Chondrocyte (in vitro differentiated cells): ENCODE results near the gene C20orf202. TPM values are rescaled to one million over a fixed set of nuclear protein-coding genes. Genes with fewer than 3 reads are reported as not detected.
A peak's percentile ranks its signal among the peaks of the same experiment; 100 is the strongest.

Source experiments
- DNase-seq: peaks from one replicate; pipeline ENCODE4 v3.0.0; 2021; ENCODE audit warnings: mixed read lengths, low spot score
- H3K27ac Mint-ChIP-seq: one replicate; pipeline ENCODE4 v1.8.0; 2021; ENCODE audit warnings: mild to moderate bottlenecking, moderate library complexity, mixed read lengths; ENCODE audit not compliant: unreplicated experiment
- H3K27me3 Mint-ChIP-seq: 2 replicates; pipeline ENCODE4 v1.8.0; 2021; ENCODE audit warnings: low read depth, mixed read lengths
- H3K36me3 Mint-ChIP-seq: 2 replicates; pipeline ENCODE4 v1.8.0; 2021; ENCODE audit warnings: low read depth, mixed read lengths
- H3K4me1 Mint-ChIP-seq: 2 replicates; pipeline ENCODE4 v1.8.0; 2021; ENCODE audit warnings: low read depth, mild to moderate bottlenecking, mixed read lengths
- H3K4me3 Mint-ChIP-seq: one replicate; pipeline ENCODE4 v1.8.0; 2021; ENCODE audit warnings: mild to moderate bottlenecking, moderate library complexity, mixed read lengths; ENCODE audit not compliant: unreplicated experiment
- H3K9me3 Mint-ChIP-seq: 2 replicates; pipeline ENCODE4 v1.8.0; 2021; ENCODE audit warnings: low read depth, mixed read lengths
- CTCF ChIP-seq: fragments of 200-600 bp; sonication (generic); IDR thresholded peaks from 2 replicates; pipeline ENCODE4 v1.5.0; 2021; ENCODE audit warnings: antibody characterized with exemption, mild to moderate bottlenecking, moderate library complexity
- total RNA-seq: library from RNA; stranded (reverse); gene quantifications from 3 replicates; pipeline ENCODE4 v1.2.1, GENCODE V29; 2021

Gene C20orf202
- total RNA-seq, 1 donor from 2014 or later: not detected

DNA sequence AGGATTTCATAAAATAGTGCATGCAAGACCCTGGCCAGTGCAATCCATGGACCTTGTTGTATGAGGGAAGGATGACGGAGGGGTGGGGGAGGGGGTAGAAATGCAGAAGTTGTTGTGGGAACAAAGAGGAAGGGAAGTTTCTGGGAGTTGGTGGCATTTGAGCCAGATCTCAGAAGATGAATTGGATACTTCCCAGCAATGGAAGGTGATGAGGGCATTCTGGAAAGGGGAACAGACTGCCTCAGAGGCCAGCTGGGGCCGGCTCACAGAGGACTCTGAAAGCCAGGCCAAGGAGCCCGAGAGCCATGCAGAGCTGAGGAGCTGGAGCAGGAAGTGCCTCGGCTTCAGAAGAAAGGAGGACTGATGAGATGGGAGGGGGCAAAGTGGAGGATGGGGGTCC, 21.1 kb upstream of the C20orf202 start:
- TF ChIP-seq CTCF: no peak
- Mint-ChIP-seq H3K4me3 (no peak overlapping the region), H3K27ac (no peak overlapping the region), H3K36me3 (peaks cover 2% of the 10 kb centered on the region), H3K4me1 (peaks cover 10% of the 10 kb centered on the region), H3K27me3 (peaks cover 26% of the 10 kb centered on the region), H3K9me3 (no peaks in the 10 kb centered on the region)
- no peak for DNase-seq

GRCh38 chr20:1183153-1183552, 20.1 kb upstream of the C20orf202 start:
- peaks cover 26% of the 10 kb centered on the region for H3K27me3 Mint-ChIP-seq
- no peak overlapping the region for H3K27ac Mint-ChIP-seq
- TF ChIP-seq CTCF: no peak
- H3K36me3 Mint-ChIP-seq: peaks cover 2% of the 10 kb centered on the region
- no peaks in the 10 kb centered on the region for H3K9me3 Mint-ChIP-seq
- H3K4me1 Mint-ChIP-seq: peaks cover 10% of the 10 kb centered on the region
- no peak overlapping the region for H3K4me3 Mint-ChIP-seq
- DNase-seq: no peak

DNA sequence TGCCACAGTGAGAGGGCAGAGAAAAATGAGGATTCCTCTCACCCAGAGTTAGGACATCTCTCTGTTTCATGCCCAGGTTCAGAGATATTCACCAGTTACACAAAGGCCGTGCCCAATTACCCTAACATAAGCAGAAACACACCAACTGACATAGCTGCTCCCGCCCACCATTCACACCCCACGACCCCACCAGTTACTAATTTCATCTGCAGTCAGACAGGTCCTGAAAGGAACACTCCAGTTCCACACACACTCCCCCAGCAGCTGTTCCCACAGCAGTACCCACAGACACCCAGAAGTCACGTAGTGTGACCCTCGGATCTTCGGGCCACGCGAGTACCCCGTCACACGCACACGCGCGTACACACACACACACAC, 19.0 kb upstream of the C20orf202 start:
- DNase-seq: no peak
- Mint-ChIP-seq H3K4me1 (peaks cover 10% of the 10 kb centered on the region), H3K36me3 (peaks cover 2% of the 10 kb centered on the region), H3K27ac (no peak overlapping the region), H3K27me3 (peaks cover 30% of the 10 kb centered on the region), H3K9me3 (no peaks in the 10 kb centered on the region), H3K4me3 (peak overlapping the region; percentile 68)
- no peak for TF ChIP-seq CTCF

DNA sequence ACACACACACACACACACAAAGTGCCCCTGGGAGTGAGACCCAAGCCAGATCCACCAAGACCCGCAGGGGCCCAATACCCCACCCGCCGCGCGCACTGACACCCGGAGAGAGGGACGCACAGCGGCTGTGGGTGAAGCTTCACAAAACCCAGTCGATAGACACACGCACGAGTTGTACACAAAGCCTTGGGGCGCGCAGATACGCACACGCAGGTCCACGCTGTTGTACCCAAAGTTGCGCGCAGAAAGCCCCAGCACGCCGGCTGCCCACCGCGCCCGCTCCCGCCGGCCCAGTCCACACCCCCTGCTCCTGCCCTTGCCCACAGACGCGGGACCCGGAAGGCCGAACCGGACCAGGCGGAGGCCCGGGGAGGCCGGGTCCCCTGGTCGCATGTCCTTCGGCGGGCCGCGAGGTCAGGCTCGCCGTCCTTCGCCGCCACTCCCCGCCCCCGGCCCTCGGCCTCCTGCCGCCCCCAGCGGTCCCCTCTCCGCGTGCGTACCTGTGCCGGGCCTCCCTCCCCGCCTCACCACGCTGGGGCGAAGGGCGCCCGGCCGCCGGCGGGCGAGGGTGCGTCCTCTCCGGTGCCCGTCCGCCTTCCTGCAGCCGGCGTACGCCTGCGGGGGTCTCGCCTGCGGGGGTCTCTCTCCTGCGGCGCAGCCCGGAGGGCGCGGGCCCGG, 18.5 kb upstream of the C20orf202 start, which contains the start of gene TMEM74B:
Gene TMEM74B, minus strand, starts transcription at position 344 of the 678 bp plus-strand sequence. CDS start 1,180 bp downstream, outside the sequence.
- Mint-ChIP-seq H3K4me1 (peaks cover 10% of the 10 kb centered on the region), H3K36me3 (peaks cover 2% of the 10 kb centered on the region), H3K27ac (no peak within 1 kb of the TSS), H3K9me3 (no peaks in the 10 kb centered on the region), H3K4me3 (peak within 1 kb of the TSS; percentile 68), H3K27me3 (peaks cover 36% of the 10 kb centered on the region)
- DNase-seq: no peak
- no peak for TF ChIP-seq CTCF

- TF ChIP-seq CTCF: no peak
- no peak for DNase-seq
- H3K4me1 Mint-ChIP-seq: peaks cover 10% of the 10 kb centered on the region
- H3K36me3 Mint-ChIP-seq: peaks cover 2% of the 10 kb centered on the region
- H3K9me3 Mint-ChIP-seq: no peaks in the 10 kb centered on the region
- no peak overlapping the region for H3K27ac Mint-ChIP-seq
- peaks cover 41% of the 10 kb centered on the region for H3K27me3 Mint-ChIP-seq
- H3K4me3 Mint-ChIP-seq: no peak overlapping the region
These were observed 17.9 kb upstream of the C20orf202 start for GRCh38 chr20:1185316-1185741.
